ENCODE results near the gene RGS18. TPM values are rescaled to one million over a fixed set of nuclear protein-coding genes. Genes with fewer than 3 reads are reported as not detected.

Gene RGS18
- total and polyA plus RNA-seq, 2 of the 13 experiments (the other 11 are each of a cell fraction or from before 2014, with no cell fraction given) = not detected

GRCh38 chr1:192161976-192162375 lies 3.7 kb downstream of the RGS18 start:
- ATAC-seq (no peak), DNase-seq (ENCODE audit: low spot score) (no peak), FAIRE-seq (no peak)
- ChIA-PET CTCF (ENCODE audit: low intra/inter-chr PET ratio, low total read pairs) (no interaction called here), POLR2A (no interaction called here)
- Histone ChIP-seq H4K20me1 (ENCODE audit: insufficient read depth, low read length) (no peaks in the 10 kb centered on the region), H3K36me3 (replicated peaks in 1 of 2; ENCODE audit: control insufficient read depth in 1 of 2, insufficient read depth in 2 of 2, low read length in 2 of 2) (no peaks in the 10 kb centered on the region), H3K4me2 (ENCODE audit: low read depth, low read length) (no peak overlapping the region), H3K4me3 (replicated peaks in 1 of 3; ENCODE audit: insufficient read depth in 1 of 3, low read depth in 2 of 3, low read length in 3 of 3) (no peak overlapping the region), H3K27ac (ENCODE audit: extremely low read length, insufficient read depth, low read length) (no peak overlapping the region), H3K9ac (ENCODE audit: insufficient read depth, low read depth, low read length) (no peak overlapping the region), H3K9me3 (ENCODE audit: low read length) (peaks cover 11% of the 10 kb centered on the region; the same call in 1 of the 2 replicates), H3K27me3 (ENCODE audit: control insufficient read depth in 1 of 2, insufficient read depth in 2 of 2, low read length in 2 of 2) (no peaks in the 10 kb centered on the region), H3K79me2 (ENCODE audit: insufficient read depth, low read length) (no peaks in the 10 kb centered on the region), H3K4me1 (ENCODE audit: insufficient read depth, low read length) (no peaks in the 10 kb centered on the region), H2AFZ (ENCODE audit: low read length) (no peak overlapping the region)
- intact Hi-C loops (cut with micrococcal nuclease; ENCODE audit: unreplicated experiment) = no loop called here
- in situ Hi-C loops (cut with HindIII; ENCODE audit: extremely low pct_ligation_motif_present, low pct_unique_long_range_greater_than_20kb) = no loop called here
- TF ChIP-seq TFDP1 (CRISPR knock-in tag; IDR thresholded peaks at IDR 0.05; ENCODE audit: borderline replicate concordance) = no peak
- no peak for TF ChIP-seq ZNF747 (CRISPR knock-in tag; IDR thresholded peaks at IDR 0.05; ENCODE audit: borderline replicate concordance)
- TF ChIP-seq ZNF484 (CRISPR knock-in tag; IDR thresholded peaks at IDR 0.05; ENCODE audit: borderline replicate concordance, low read depth) = no peak
- TF ChIP-seq UBTF (CRISPR knock-in tag; IDR thresholded peaks at IDR 0.05) = no peak
- TF ChIP-seq ETS1 (CRISPR knock-in tag; IDR thresholded peaks at IDR 0.05) = no peak
- TF ChIP-seq SMAD3 (CRISPR knock-in tag; IDR thresholded peaks at IDR 0.05) = no peak
- TF ChIP-seq TRIM22 (IDR thresholded peaks at IDR 0.05) = no peak
- no peak for TF ChIP-seq FOXC1 (CRISPR knock-in tag; IDR thresholded peaks at IDR 0.05; ENCODE audit: borderline replicate concordance)
- no peak for TF ChIP-seq ZKSCAN8 (CRISPR knock-in tag; IDR thresholded peaks at IDR 0.05; ENCODE audit: borderline replicate concordance)
- TF ChIP-seq ZNF580 (CRISPR knock-in tag; IDR thresholded peaks at IDR 0.05; ENCODE audit: borderline replicate concordance, low read depth) = no peak
- WGBS (ENCODE audit: low lambda C conversion rate) = 10% methylated on average over 1 of the region's 1 CpG
- BruUV-seq (replicated peaks) = no TSS peak
